DND-41 (cell line): Measurements from ENCODE around the gene MLC1.

Experiments used
- ATAC-seq: fragments of 200-7000 bp; cut with Tn5 transposase; 3 replicates; pipeline ENCODE4 v1.9.1; 2021; ENCODE audit warnings: low read depth; ENCODE audit not compliant: insufficient read depth
- DNase-seq: peaks from one replicate; pipeline ENCODE4 v3.0.0-alpha.2; 2020
- H2AFZ ChIP-seq: 2 replicates; pipeline ENCODE4 v1.6.0; 2012; ENCODE audit warnings: low read depth, low read length
- H3K27ac ChIP-seq: 2 replicates; pipeline ENCODE4 v1.5.1; 2012; ENCODE audit warnings: low read length, inconsistent platforms
- H3K27me3 ChIP-seq: fragments of 200-600 bp; sonication (generic); 2 replicates; pipeline ENCODE4 v1.6.0; 2012; ENCODE audit warnings: low read length, mild to moderate bottlenecking, inconsistent platforms; ENCODE audit not compliant: insufficient read depth, poor library complexity
- H3K36me3 ChIP-seq: 2 replicates; pipeline ENCODE4 v1.5.1; 2012; ENCODE audit warnings: low read length, inconsistent platforms; ENCODE audit not compliant: insufficient read depth
- H3K4me1 ChIP-seq: 2 replicates; pipeline ENCODE4 v1.5.1; 2012; ENCODE audit warnings: mild to moderate bottlenecking, low read length; ENCODE audit not compliant: insufficient read depth
- H3K4me2 ChIP-seq: 2 replicates; pipeline ENCODE4 v1.6.0; 2012; ENCODE audit warnings: mild to moderate bottlenecking, moderate library complexity, low read length, inconsistent platforms; ENCODE audit not compliant: insufficient read depth
- H3K4me3 ChIP-seq, 2 experiments: fragments of 200-600 bp in 1 of 2; shearing (Covaris generic) in 1 of 2; 2 replicates each; pipeline ENCODE4 v1.5.1; 2012 to 2016; ENCODE audit warnings: inconsistent platforms in 2 of 2, low read length in 2 of 2, mild to moderate bottlenecking in 2 of 2, low read depth in 1 of 2, moderate library complexity in 1 of 2
- H3K79me2 ChIP-seq: 2 replicates; pipeline ENCODE4 v1.6.0; 2012; ENCODE audit warnings: low read length, inconsistent platforms; ENCODE audit not compliant: insufficient read depth
- H3K9ac ChIP-seq: 2 replicates; pipeline ENCODE4 v1.6.0; 2012; ENCODE audit warnings: low read depth, mild to moderate bottlenecking, inconsistent platforms, low read length, moderate library complexity
- H3K9me3 ChIP-seq: 2 replicates; pipeline ENCODE4 v1.5.1; 2012; ENCODE audit warnings: low read length, moderate library complexity, mild to moderate bottlenecking, inconsistent platforms; ENCODE audit not compliant: insufficient read depth, severe bottlenecking
- H4K20me1 ChIP-seq: 2 replicates; pipeline ENCODE4 v1.6.0; 2012; ENCODE audit warnings: low read length; ENCODE audit not compliant: insufficient read depth
- EZH2 ChIP-seq: IDR thresholded peaks from 3 replicates; pipeline ENCODE4 v1.6.1; 2012; ENCODE audit warnings: borderline replicate concordance, low read depth, mild to moderate bottlenecking, moderate library complexity, low read length, inconsistent platforms; ENCODE audit not compliant: severe bottlenecking
- TF ChIP-seq, protein P1 (sequence below): IDR thresholded peaks from 2 replicates; pipeline ENCODE4 v1.5.1; 2012; ENCODE audit warnings: borderline replicate concordance, low read length, moderate library complexity, mild to moderate bottlenecking; ENCODE audit not compliant: poor library complexity, severe bottlenecking; ENCODE audit errors: extremely low read depth

The MLC1 gene

DNA sequence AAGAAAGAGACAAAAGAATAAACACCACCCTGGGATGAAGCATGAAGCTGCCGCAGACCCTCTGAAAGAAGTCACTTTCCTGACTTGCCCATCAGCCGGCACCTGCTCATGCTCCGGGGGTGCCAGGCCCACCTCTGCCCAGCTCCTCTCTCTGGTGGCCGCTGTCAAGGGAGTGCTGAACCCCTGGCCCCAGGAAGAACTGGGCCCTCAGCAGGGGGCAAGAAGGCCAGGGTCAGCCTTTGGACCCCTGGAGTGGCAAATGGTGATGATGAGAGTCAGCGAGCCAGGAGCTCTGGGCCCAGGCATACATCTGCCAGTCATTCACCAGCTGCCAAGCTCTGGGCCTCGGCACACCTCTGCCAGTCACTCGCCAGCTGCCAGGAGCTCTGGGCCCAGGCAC lies 44.5 kb downstream of the MLC1 start:
- no peaks in the 10 kb centered on the region for H3K9me3 ChIP-seq
- H3K27ac ChIP-seq = no peak overlapping the region
- no peak overlapping the region for H2AFZ ChIP-seq
- ATAC-seq = no peak
- H3K4me1 ChIP-seq = no peaks in the 10 kb centered on the region
- H3K9ac ChIP-seq = no peak overlapping the region
- H3K36me3 ChIP-seq = no peaks in the 10 kb centered on the region
- no peak overlapping the region for H3K4me3 ChIP-seq
- H3K4me2 ChIP-seq = no peak overlapping the region
- no peaks in the 10 kb centered on the region for H3K79me2 ChIP-seq
- peaks cover 1% of the 10 kb centered on the region; the same call in 1 of the 2 replicates for H4K20me1 ChIP-seq
- peaks cover 1% of the 10 kb centered on the region for H3K27me3 ChIP-seq
- DNase-seq = no peak
- no peak for TF ChIP-seq EZH2
- TF ChIP-seq, protein P1, sequence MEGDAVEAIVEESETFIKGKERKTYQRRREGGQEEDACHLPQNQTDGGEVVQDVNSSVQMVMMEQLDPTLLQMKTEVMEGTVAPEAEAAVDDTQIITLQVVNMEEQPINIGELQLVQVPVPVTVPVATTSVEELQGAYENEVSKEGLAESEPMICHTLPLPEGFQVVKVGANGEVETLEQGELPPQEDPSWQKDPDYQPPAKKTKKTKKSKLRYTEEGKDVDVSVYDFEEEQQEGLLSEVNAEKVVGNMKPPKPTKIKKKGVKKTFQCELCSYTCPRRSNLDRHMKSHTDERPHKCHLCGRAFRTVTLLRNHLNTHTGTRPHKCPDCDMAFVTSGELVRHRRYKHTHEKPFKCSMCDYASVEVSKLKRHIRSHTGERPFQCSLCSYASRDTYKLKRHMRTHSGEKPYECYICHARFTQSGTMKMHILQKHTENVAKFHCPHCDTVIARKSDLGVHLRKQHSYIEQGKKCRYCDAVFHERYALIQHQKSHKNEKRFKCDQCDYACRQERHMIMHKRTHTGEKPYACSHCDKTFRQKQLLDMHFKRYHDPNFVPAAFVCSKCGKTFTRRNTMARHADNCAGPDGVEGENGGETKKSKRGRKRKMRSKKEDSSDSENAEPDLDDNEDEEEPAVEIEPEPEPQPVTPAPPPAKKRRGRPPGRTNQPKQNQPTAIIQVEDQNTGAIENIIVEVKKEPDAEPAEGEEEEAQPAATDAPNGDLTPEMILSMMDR = no peak

DNA sequence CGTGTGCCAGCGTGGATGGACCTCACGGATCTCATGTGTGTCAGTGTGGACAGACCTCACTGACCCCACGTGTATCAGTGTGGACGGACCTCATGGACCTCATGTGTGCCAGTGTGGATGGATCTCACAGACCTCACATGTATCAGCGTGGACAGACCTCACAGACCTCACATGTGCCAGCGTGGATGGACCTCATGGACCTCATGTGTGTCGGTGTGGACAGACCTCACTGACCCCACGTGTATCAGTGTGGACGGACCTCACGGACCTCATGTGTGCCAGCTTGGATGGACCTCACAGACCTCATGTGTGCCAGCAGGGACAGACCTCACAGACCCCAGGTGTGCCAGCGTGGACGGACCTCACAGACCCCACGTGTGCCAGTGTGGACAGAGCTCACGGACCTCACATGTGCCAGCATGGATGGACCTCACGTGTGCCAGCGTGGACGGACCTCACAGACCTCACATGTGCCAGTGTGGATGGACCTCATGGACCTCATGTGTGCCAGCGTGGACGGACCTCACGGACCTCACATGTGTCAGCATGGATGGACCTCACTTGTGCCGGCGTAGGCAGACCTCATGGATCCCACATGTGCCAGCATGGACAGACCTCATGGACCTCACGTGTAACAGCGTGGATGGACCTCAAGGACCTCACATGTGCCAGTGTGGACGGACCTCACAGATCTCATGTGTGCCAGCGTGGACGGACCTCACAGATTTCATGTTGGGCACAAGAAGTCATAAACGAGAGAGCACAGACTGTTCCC lies 45.4 kb downstream of the MLC1 start:
- no peak for ATAC-seq

DNA sequence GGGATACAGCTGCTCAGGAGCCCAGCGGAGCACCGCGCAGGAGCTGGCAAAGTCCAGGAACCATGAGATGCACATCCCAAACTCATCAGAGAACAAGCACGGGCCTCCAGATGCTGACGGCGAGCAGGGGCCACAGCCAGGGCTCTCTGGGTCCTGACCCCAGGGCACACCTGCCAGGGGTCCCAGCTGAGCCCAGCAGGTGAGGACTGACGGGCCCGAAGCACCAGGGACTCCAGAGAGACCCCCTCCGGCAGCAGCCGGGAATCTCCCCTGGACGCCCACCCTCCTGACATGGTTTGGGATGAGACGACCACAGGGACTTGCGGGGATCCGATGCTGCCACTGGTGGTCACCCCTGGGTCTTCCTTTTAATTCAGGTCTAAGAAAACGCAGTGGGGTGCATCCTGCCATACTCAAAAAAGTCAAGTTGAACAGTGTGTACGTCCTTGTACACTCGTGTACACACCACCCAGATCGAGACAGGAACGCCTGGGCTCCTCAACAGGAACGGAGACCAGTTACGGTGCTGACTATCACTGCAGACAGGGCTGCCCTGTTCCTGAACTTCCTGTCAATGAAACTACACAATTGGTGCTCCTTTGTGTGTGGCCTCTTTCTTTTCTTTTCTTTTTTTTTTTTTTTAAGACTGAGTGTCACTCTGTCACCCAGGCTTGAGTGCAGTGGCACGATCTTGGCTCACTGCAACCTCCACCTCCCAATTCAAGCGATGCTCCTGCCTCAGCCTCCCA lies 49.1 kb downstream of the MLC1 start:
- H4K20me1 ChIP-seq = peaks cover 8% of the 10 kb centered on the region
- H3K4me1 ChIP-seq = no peaks in the 10 kb centered on the region
- H3K9ac ChIP-seq = no peak overlapping the region
- ATAC-seq = no peak
- no peaks in the 10 kb centered on the region for H3K79me2 ChIP-seq
- no peak for DNase-seq
- TF ChIP-seq, protein P1 = no peak
- no peak for TF ChIP-seq EZH2
- no peaks in the 10 kb centered on the region for H3K36me3 ChIP-seq
- H3K4me3 ChIP-seq = no peak overlapping the region
- no peak overlapping the region for H3K4me2 ChIP-seq
- H3K27me3 ChIP-seq = peaks cover 18% of the 10 kb centered on the region
- no peak overlapping the region for H2AFZ ChIP-seq
- H3K9me3 ChIP-seq = no peaks in the 10 kb centered on the region
- no peak overlapping the region for H3K27ac ChIP-seq

More for the DNA sequence above, 45.4 kb downstream of the MLC1 start:
- H3K4me2 ChIP-seq = no peak overlapping the region
- H3K9ac ChIP-seq = no peak overlapping the region
- no peak overlapping the region for H3K27ac ChIP-seq
- H3K4me1 ChIP-seq = no peaks in the 10 kb centered on the region
- H3K79me2 ChIP-seq = no peaks in the 10 kb centered on the region
- H4K20me1 ChIP-seq = peaks cover 3% of the 10 kb centered on the region; the same call in 1 of the 2 replicates
- no peak for TF ChIP-seq EZH2
- TF ChIP-seq, protein P1 = no peak
- peaks cover 10% of the 10 kb centered on the region for H3K27me3 ChIP-seq
- H3K9me3 ChIP-seq = no peaks in the 10 kb centered on the region
- no peak overlapping the region for H3K4me3 ChIP-seq
- H2AFZ ChIP-seq = no peak overlapping the region
- H3K36me3 ChIP-seq = no peaks in the 10 kb centered on the region
- no peak for DNase-seq
